ENCODE measurements around the gene DAB2IP. TPM values are rescaled to one million over a fixed set of nuclear protein-coding genes. Genes with fewer than 3 reads are reported as not detected.

DAB2IP gene
- total and polyA plus RNA-seq, 2 of the 4 experiments (the other 2 are of a cell fraction): 5.6 to 17.2 TPM

DNA sequence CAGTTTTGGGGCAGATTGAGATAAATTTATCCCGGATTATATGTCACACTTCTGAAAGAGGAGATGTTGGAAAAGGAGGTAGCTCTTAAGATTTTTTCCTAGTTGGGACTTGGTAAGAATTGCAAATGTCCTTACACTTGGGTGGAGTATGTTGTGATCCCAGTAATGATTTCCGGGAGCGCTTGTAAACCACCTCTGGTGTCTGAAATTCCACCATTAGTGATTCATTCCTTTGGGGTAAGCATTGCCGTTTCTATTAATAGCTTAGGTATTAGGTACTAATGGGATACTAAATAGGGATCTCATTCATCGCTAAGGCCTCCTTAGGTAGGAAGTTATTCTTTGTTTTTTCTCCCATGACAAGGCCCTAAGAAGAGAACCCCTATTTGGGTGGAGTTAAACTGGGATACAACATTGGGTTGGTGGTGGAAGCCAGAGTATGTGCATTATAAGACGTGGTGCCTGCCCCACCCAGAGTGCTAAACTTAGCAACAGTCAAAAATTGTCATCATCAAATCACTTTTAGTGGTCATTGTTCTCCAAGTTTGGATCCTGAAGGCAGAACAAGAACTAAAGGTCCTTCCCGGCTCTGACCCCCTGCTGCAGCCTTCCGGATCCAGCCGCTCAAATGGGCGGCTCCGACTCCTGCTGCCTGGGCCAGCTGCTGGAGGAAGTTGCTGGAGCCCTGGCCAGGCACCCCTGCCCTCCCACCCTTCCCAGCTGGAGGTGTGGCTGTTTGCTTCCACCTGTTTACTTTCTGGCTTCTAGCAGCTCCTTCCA, 31.7 kb upstream of the DAB2IP start:
- Histone ChIP-seq H3K56ac (ENCODE audit: extremely low read depth, insufficient read depth, low read length) (no peak overlapping the region), H2BK120ac (ENCODE audit: low read depth, low read length) (no peak overlapping the region), H2AK9ac (replicated peaks; ENCODE audit: low read depth, low read length, poor library complexity) (no peak overlapping the region), H4K20me1 (ENCODE audit: insufficient read depth, low read length) (peaks cover 10% of the 10 kb centered on the region; the same call in 1 of the 2 replicates), H4K5ac (ENCODE audit: low read depth, low read length) (no peak overlapping the region), H4K91ac (ENCODE audit: insufficient read depth, low read depth, low read length) (no peak overlapping the region), H2AFZ (replicated peaks; ENCODE audit: low read length, poor library complexity) (no peak overlapping the region), H3K14ac (replicated peaks; ENCODE audit: low read depth, low read length) (no peak overlapping the region), H3K9ac (ENCODE audit: low read depth, low read length) (no peak overlapping the region), H3K9me3 (ENCODE audit: control insufficient read depth, insufficient read depth, low read length) (no peaks in the 10 kb centered on the region), H3K4me3 (ENCODE audit: insufficient read depth, low read depth, low read length) (no peak overlapping the region), H2BK15ac (ENCODE audit: low read depth, low read length) (no peak overlapping the region), H3K27ac (ENCODE audit: insufficient read depth, low read length) (no peak overlapping the region), H2BK20ac (ENCODE audit: low read depth, low read length) (no peak overlapping the region), H3K4ac (ENCODE audit: low read depth, low read length) (no peak overlapping the region), H3K4me1 (ENCODE audit: control insufficient read depth, insufficient read depth, low read length) (peaks cover 2% of the 10 kb centered on the region; the same call in 1 of the 2 replicates), H3K27me3 (ENCODE audit: control insufficient read depth, insufficient read depth, low read length) (no peaks in the 10 kb centered on the region), H3K18ac (ENCODE audit: low read depth, low read length) (no peak overlapping the region), H2BK5ac (ENCODE audit: low read depth, low read length, poor library complexity, severe bottlenecking) (no peak overlapping the region), H4K8ac (ENCODE audit: low read depth in 2 of 2, low read length in 2 of 2) (no peak overlapping the region), H3K9me1 (ENCODE audit: insufficient read depth, low read length) (no peaks in the 10 kb centered on the region), H3K4me2 (ENCODE audit: low read depth, low read length) (no peak overlapping the region), H3K36me3 (ENCODE audit: control insufficient read depth, insufficient read depth, low read length) (no peaks in the 10 kb centered on the region), H3K23ac (ENCODE audit: low read depth, low read length) (no peak overlapping the region), H2AK5ac (ENCODE audit: low read depth, low read length) (no peak overlapping the region), H3K79me1 (ENCODE audit: low read depth in 1 of 2, low read length in 2 of 2) (no peaks in the 10 kb centered on the region)
- dilution Hi-C loops (cut with HindIII; ENCODE audit: low sequenced_read_pairs, unreplicated experiment) (no loop called here), in situ Hi-C loops (cut with MboI; ENCODE audit: low sequenced_read_pairs) (no loop called here), intact Hi-C loops (cut with micrococcal nuclease) (loop anchor here (1.0 kb wide), 1 partner anchor 58 kb away; no protein-coding TSS in a partner anchor)
- DNase-seq (no peak), ATAC-seq (ENCODE audit: low read depth) (no peak)
- 75% methylated on average over 2 of the region's 11 CpGs; no CpG with 5 or more reads in 1 of the 2 experiments for WGBS, 2 experiments (ENCODE audit: extremely low coverage in 2 of 2, insufficient read length in 1 of 2)
- BruUV-seq (replicated peaks): no TSS peak
- ChIA-PET CTCF (interaction anchor here (1.0 to 1.4 kb wide), 2 partner anchors 15 to 63 kb away, joined by 3 to 4 read pairs; no protein-coding TSS in a partner anchor), POLR2A (ENCODE audit: unreplicated experiment) (no interaction called here)
- no peak for TF ChIP-seq MAFK (IDR thresholded peaks at IDR 0.05; ENCODE audit: low read depth, low read length)
- TF ChIP-seq NFE2L2 (IDR thresholded peaks at IDR 0.05; ENCODE audit: low read depth, low read length): no peak
- TF ChIP-seq RCOR1 (IDR thresholded peaks at IDR 0.05; ENCODE audit: insufficient replicate concordance, low read length): no peak
- no peak for TF ChIP-seq SMC3 (IDR thresholded peaks at IDR 0.05; ENCODE audit: low read depth, low read length)
- no peak for TF ChIP-seq POLR2A (IDR thresholded peaks at IDR 0.05; ENCODE audit: low read depth, low read length)
- no peak for TF ChIP-seq CEBPB (IDR thresholded peaks at IDR 0.05; ENCODE audit: low read depth, low read length)
- no peak for TF ChIP-seq FOS (IDR thresholded peaks at IDR 0.05; ENCODE audit: low read depth, low read length)
- TF ChIP-seq CHD1 (IDR thresholded peaks at IDR 0.05; ENCODE audit: low read depth, low read length): no peak
- TF ChIP-seq RAD21 (IDR thresholded peaks at IDR 0.05; ENCODE audit: low read length): no peak
- TF ChIP-seq, protein P1, sequence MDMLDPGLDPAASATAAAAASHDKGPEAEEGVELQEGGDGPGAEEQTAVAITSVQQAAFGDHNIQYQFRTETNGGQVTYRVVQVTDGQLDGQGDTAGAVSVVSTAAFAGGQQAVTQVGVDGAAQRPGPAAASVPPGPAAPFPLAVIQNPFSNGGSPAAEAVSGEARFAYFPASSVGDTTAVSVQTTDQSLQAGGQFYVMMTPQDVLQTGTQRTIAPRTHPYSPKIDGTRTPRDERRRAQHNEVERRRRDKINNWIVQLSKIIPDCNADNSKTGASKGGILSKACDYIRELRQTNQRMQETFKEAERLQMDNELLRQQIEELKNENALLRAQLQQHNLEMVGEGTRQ (IDR thresholded peaks at IDR 0.05; ENCODE audit: low read depth, low read length): no peak
